Pancreas (tissue), 10 donors: ENCODE data around the gene SEZ6L. TPM values are rescaled to one million over a fixed set of nuclear protein-coding genes. Genes with fewer than 3 reads are reported as not detected.

ENCODE experiments used
- ATAC-seq, 4 donors: fragments of 200-7000 bp; cut with Tn5 transposase; one replicate each; pipeline versions ENCODE4 v1.8.0 to v1.9.1; 2020; ENCODE audit warnings: mild to moderate bottlenecking in 4 of 4, moderate library complexity in 4 of 4
- DNase-seq, 6 donors: peaks; one replicate each; pipeline ENCODE4 v3.0.0-alpha.2; 2020
- FAIRE-seq: peaks from 2 replicates; lab custom pipeline; 2012; peaks lifted over from hg19 to GRCh38; lab: Jason Lieb, UNC
- H3K27ac ChIP-seq, 4 donors: fragments of 200-600 bp; sonication (generic); 1 replicate in 3 of 4; 2 replicates in 1 of 4; pipeline versions ENCODE4 v1.5.0 to v1.8.0; 2020
- H3K27me3 ChIP-seq, 4 donors: fragments of 200-600 bp; one replicate each; pipeline ENCODE4 v1.8.0; 2021
- H3K36me3 ChIP-seq, 3 donors: fragments of 200-600 bp; sonication (generic) in 1 of 3; one replicate each; pipeline versions ENCODE4 v1.5.0 to v1.8.0; 2020 to 2021
- H3K4me1 ChIP-seq, 3 donors: fragments of 200-600 bp; one replicate each; pipeline ENCODE4 v1.8.0; 2021
- H3K4me3 ChIP-seq, 4 donors: fragments of 200-600 bp; sonication (generic) in 2 of 4; one replicate each; pipeline versions ENCODE4 v1.5.0 to v1.8.0; 2020 to 2021
- H3K9me3 ChIP-seq, 4 donors: fragments of 200-600 bp; one replicate each; pipeline ENCODE4 v1.8.0; 2021
- WGBS, 2 donors: extraction: QIAGEN DNeasy Blood & Tissue Kit; methylation state at CpG; one replicate each; pipeline ENCODE4 v1.1.7; 2013; 5-methylcytosine and 5-hydroxymethylcytosine counted together
- intact Hi-C, 3 donors: fragments of 100-400 bp; cut with DNase I; formaldehyde crosslinking; loops; one replicate each; pipeline versions ENCODE4 v1.11.1 to v1.14.2; 2022
- polyA plus RNA-seq, 2 donors: library from polyadenylated mRNA; stranded (reverse); fragments of 200-250 nt; gene quantifications; one replicate each; pipeline ENCODE4 v1.2.3, GENCODE V29; 2013
- total RNA-seq, 6 donors: library from RNA; stranded (reverse); fragmentation: NEBNext Ultra II Directional in 4 of 6; extraction: Animal tissue kit (Norgen Biotek cat#: 25700) in 4 of 6; gene quantifications; one replicate each; pipeline versions ENCODE4 v1.2.1 to v1.2.4, GENCODE V29; 2021 to 2023
- TF ChIP-seq, protein P1 (sequence below), 4 donors: fragments of 200-600 bp; sonication (generic) in 3 of 4; IDR thresholded peaks; one replicate each; pipeline versions ENCODE4 v1.5.0 to v1.8.0; 2021; ENCODE audit warnings: antibody characterized with exemption in 4 of 4
- donor health status: healthy with polysubstance abuse.
- donor health status: DM: no; HTN: no; CAD: no; lungs with moderate emphysema.
- donor health status: DM: no; HTN: no; CAD: no.
- donor health status: control.
- donor health status: control.
- donor health status: Bipolar disorder and iron deficiency.
- donor health status: DM: yes; HTN: yes; CAD: no.
- donor health status: DM: no; HTN: no; CAD: no.
- donor health status: DM: no; HTN: no; CAD: no.
- donor health status: DM: yes; HTN: yes; CAD: no.

Gene SEZ6L
- total and polyA plus RNA-seq, 8 donors: 0.32 to 6.6 (median 2.0) TPM

DNA sequence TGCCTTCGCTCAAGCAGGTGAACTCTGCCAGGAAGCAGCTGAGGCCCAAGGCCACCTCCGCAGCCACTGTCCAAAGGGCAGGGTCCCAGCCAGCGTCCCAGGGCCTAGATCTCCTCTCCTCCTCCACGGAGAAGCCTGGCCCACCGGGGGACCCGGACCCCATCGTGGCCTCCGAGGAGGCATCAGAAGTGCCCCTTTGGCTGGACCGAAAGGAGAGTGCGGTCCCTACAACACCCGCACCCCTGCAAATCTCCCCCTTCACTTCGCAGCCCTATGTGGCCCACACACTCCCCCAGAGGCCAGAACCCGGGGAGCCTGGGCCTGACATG, 123.4 kb downstream of the SEZ6L start:
- intact Hi-C loops: no loop called here
- Histone ChIP-seq H3K4me1 (no peaks in the 10 kb centered on the region), H3K36me3 (no peaks in the 10 kb centered on the region), H3K4me3 (no peak overlapping the region), H3K27me3 (no peaks in the 10 kb centered on the region), H3K9me3 (no peaks in the 10 kb centered on the region), H3K27ac (no peak overlapping the region)
- FAIRE-seq (no peak), ATAC-seq (no peak), DNase-seq (no peak)
- TF ChIP-seq, protein P1, sequence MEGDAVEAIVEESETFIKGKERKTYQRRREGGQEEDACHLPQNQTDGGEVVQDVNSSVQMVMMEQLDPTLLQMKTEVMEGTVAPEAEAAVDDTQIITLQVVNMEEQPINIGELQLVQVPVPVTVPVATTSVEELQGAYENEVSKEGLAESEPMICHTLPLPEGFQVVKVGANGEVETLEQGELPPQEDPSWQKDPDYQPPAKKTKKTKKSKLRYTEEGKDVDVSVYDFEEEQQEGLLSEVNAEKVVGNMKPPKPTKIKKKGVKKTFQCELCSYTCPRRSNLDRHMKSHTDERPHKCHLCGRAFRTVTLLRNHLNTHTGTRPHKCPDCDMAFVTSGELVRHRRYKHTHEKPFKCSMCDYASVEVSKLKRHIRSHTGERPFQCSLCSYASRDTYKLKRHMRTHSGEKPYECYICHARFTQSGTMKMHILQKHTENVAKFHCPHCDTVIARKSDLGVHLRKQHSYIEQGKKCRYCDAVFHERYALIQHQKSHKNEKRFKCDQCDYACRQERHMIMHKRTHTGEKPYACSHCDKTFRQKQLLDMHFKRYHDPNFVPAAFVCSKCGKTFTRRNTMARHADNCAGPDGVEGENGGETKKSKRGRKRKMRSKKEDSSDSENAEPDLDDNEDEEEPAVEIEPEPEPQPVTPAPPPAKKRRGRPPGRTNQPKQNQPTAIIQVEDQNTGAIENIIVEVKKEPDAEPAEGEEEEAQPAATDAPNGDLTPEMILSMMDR (IDR thresholded peaks at IDR 0.05): no peak
- 68 to 79% methylated on average over 13 of the region's 13 CpGs for WGBS, 2 donors

DNA sequence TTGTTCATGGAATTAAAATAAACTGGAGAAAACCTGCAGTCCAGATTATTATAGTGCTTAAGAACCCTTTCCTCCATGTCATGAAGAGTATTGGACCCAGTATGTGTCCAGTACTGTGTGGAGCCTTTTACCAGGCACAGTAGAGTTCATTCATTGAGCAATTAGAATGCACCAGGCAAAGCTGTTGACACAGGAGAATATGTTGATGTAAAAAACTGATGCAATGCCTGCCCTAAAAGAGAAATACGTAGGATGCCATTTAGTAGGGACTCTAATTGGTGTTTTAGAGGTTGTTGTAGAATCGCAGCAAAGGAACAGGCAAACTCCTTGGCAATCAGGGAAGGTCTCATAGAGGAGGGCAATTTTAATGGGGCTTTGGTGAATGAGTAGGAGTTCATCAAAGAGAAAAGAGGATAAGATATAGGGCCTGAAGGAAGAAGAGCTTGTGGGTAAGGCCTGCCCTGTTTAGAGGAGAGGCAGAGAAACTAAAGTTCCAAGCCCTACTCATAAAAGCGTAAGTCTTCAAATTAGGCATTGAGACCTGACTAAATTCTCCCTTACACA, 126.4 kb downstream of the SEZ6L start:
- Histone ChIP-seq H3K27me3 (no peaks in the 10 kb centered on the region), H3K4me3 (no peak overlapping the region), H3K36me3 (no peaks in the 10 kb centered on the region), H3K4me1 (no peaks in the 10 kb centered on the region), H3K9me3 (no peaks in the 10 kb centered on the region), H3K27ac (no peak overlapping the region)
- 73 to 81% methylated on average over 3 of the region's 3 CpGs for WGBS, 2 donors
- TF ChIP-seq, protein P1 (IDR thresholded peaks at IDR 0.05): no peak
- FAIRE-seq: no peak
- intact Hi-C loops: no loop called here
- no peak for DNase-seq
- no peak for ATAC-seq

DNA sequence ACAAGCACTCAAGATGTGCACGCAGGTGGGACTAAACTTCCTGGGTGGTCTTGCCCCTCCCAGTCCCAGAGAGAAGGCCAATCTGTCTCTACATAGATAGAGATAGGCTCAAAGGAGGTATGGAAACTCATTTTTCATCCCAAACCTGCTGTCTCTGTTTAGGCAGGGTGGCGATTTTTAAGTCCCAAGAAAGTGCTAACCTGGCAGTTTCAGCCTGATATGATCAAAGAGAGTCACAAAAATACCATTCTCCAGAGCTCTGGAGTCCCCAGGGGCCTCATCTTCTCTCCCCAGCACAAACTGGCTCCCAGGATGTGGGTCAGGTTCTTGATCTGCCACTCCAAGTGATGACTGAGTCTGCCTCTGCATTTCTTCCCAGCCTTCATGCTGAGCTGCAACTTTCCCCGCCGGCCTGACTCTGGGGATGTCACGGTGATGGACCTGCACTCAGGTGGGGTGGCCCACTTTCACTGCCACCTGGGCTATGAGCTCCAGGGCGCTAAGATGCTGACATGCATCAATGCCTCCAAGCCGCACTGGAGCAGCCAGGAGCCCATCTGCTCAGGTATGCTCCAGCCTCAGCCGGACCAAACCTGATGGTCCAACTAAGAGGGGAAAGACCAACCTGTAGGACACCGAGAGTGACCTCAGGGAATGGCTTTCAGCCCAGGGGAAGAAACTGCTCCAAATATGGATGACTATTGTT, 129.5 kb downstream of the SEZ6L start:
- H3K4me1 ChIP-seq: no peaks in the 10 kb centered on the region
- intact Hi-C loops: no loop called here
- no peak overlapping the region for H3K27ac ChIP-seq
- DNase-seq (no peak), FAIRE-seq (no peak), ATAC-seq (no peak)
- no peak overlapping the region for H3K4me3 ChIP-seq
- H3K27me3 ChIP-seq: no peaks in the 10 kb centered on the region
- H3K9me3 ChIP-seq: no peaks in the 10 kb centered on the region
- TF ChIP-seq, protein P1 (IDR thresholded peaks at IDR 0.05): no peak
- H3K36me3 ChIP-seq: no peaks in the 10 kb centered on the region
- WGBS, 2 donors: 66 to 72% methylated on average over 9 of the region's 9 CpGs

DNA sequence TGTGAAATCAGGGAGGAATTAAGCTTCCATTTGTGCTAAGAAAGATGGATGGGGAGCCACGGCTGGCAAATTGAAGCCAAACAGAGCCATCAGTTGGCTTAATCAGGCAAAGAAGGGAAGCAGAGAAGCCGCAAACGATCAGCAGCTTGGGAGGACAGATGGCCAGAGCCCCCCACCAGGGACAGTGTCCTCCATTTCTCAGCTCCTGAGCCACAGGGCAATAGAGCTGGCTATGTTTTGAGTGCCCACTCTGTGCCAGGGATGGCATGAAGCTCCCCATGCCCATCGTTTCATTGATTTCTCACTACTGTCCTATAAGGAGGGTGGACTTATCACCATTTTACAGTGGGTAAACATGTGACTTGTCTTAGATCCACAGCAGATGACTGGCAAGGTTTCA, 133.5 kb downstream of the SEZ6L start:
- H3K27ac ChIP-seq: no peak overlapping the region
- no peaks in the 10 kb centered on the region for H3K4me1 ChIP-seq
- no peak overlapping the region for H3K4me3 ChIP-seq
- ATAC-seq (no peak), FAIRE-seq (no peak), DNase-seq (no peak)
- H3K27me3 ChIP-seq: peaks cover 0 to 11% (median 0%) of the 10 kb centered on the region in 4 donors
- TF ChIP-seq, protein P1 (IDR thresholded peaks at IDR 0.05): no peak
- 28 to 31% methylated on average over 4 of the region's 4 CpGs for WGBS, 2 donors
- intact Hi-C loops: no loop called here
- no peaks in the 10 kb centered on the region for H3K9me3 ChIP-seq
- no peaks in the 10 kb centered on the region for H3K36me3 ChIP-seq

DNA sequence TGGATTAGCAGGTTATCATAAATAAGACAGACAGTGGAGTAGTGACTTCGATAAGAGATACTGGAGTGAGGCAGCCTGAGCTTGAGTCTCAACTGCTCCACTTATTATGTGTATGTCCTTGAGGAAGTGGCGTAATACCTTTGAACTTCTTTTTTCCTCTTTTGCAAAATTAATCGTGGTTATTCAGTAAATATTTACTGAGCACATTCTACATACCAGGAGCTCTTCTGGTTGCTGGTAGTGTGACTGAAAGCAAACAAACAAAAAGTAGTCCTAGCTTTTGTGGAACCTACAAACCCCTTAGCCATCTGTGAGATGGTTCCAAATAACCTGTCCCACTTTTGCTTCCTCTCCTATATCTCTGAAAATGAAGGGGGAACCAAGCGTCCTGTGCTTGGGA, 134.2 kb downstream of the SEZ6L start:
- no peak for FAIRE-seq
- intact Hi-C loops: no loop called here

More for the DNA sequence above, 134.2 kb downstream of the SEZ6L start:
- Histone ChIP-seq H3K36me3 (no peaks in the 10 kb centered on the region), H3K9me3 (no peaks in the 10 kb centered on the region), H3K4me1 (no peaks in the 10 kb centered on the region), H3K27me3 (peaks cover 0 to 11% (median 0%) of the 10 kb centered on the region in 4 donors), H3K4me3 (no peak overlapping the region), H3K27ac (no peak overlapping the region)
- ATAC-seq (no peak), DNase-seq (no peak)
- TF ChIP-seq, protein P1 (IDR thresholded peaks at IDR 0.05): no peak
- 18 to 25% methylated on average over 4 of the region's 4 CpGs for WGBS, 2 donors
